ENCODE results near the gene TRAPPC8.

GRCh38 chr18:31789409-31789808 lies 153.5 kb downstream of the TRAPPC8 start:
- no peak for TF ChIP-seq CTCF (IDR thresholded peaks at IDR 0.05)
- no peak for TF ChIP-seq POLR2A (IDR thresholded peaks at IDR 0.05)
- no peak for TF ChIP-seq POLR2AphosphoS5 (IDR thresholded peaks at IDR 0.05)
